HepG2 (cell line): ENCODE data around the gene RFX2. TPM values are rescaled to one million over a fixed set of nuclear protein-coding genes. Genes with fewer than 3 reads are reported as not detected.

Experiments used
- ATAC-seq: fragments of 200-7000 bp; cut with Tn5 transposase; 3 replicates; pipeline ENCODE4 v1.9.1; 2020; ENCODE audit warnings: mild to moderate bottlenecking, moderate library complexity
- BruUV-seq: library from RNA; stranded (reverse); fragments of 400-500 nt; replicated peaks from 2 replicates; lab custom pipeline; 2021; lab: Mats Ljungman, UMichigan
- CTCF ChIA-PET: fragments of 300-600 bp; formaldehyde crosslinking; extraction: SDS; loops from one replicate; lab custom pipeline; 2021; ENCODE audit warnings: low total read pairs, inconsistent platforms, low intra/inter-chr PET ratio; lab: Yijun Ruan, JAX
- POLR2A ChIA-PET: fragments of 350-600 bp; sonication (Branson Sonifier 250); formaldehyde crosslinking; loops from one replicate; lab custom pipeline; 2020; ENCODE audit warnings: antibody characterized with exemption, inconsistent platforms; lab: Yijun Ruan, JAX
- DNase-seq: peaks from one replicate; pipeline ENCODE4 v3.0.0-alpha.2; 2015; ENCODE audit warnings: low spot score
- FAIRE-seq: peaks from 3 replicates; lab custom pipeline; 2011; peaks lifted over from hg19 to GRCh38; lab: Jason Lieb, UNC
- H2AFZ ChIP-seq: one replicate; pipeline ENCODE4 v1.6.1; 2011; ENCODE audit warnings: low read length, inconsistent platforms
- H3K27ac ChIP-seq: fragments of 300-600 bp; 3 replicates; pipeline ENCODE4 v1.8.0; 2011; ENCODE audit warnings: mixed run types, mild to moderate bottlenecking, mixed read lengths, low read length, inconsistent platforms; ENCODE audit not compliant: insufficient read depth; ENCODE audit errors: extremely low read length
- H3K27me3 ChIP-seq, 2 experiments: fragments of 200-600 bp in 1 of 2; 2 replicates in 1 of 2; 3 replicates in 1 of 2; pipeline versions ENCODE4 v1.6.0 to v1.8.0; 2011; ENCODE audit warnings: low read length in 2 of 2, mild to moderate bottlenecking in 2 of 2, moderate library complexity in 2 of 2, inconsistent platforms in 1 of 2; ENCODE audit not compliant: insufficient read depth in 2 of 2, control insufficient read depth in 1 of 2
- H3K36me3 ChIP-seq, 2 experiments: fragments of 200-600 bp in 1 of 2; replicated peaks in 1 of 2; 2 replicates in 1 of 2; 3 replicates in 1 of 2; pipeline versions ENCODE4 v1.5.1 to v1.8.0; 2011; ENCODE audit warnings: low read length in 2 of 2, inconsistent platforms in 1 of 2; ENCODE audit not compliant: insufficient read depth in 2 of 2, control insufficient read depth in 1 of 2
- H3K4me1 ChIP-seq: 2 replicates; pipeline ENCODE4 v1.5.1; 2012; ENCODE audit warnings: low read length, inconsistent platforms; ENCODE audit not compliant: insufficient read depth
- H3K4me2 ChIP-seq: 2 replicates; pipeline ENCODE4 v1.6.0; 2011; ENCODE audit warnings: low read depth, low read length, inconsistent platforms
- H3K4me3 ChIP-seq, 3 experiments: fragments of 200-600 bp in 1 of 3; sonication (generic), shearing (Covaris generic) in 1 of 3; replicated peaks in 1 of 3; 2 replicates each; pipeline ENCODE4 v1.5.1; 2011 to 2016; ENCODE audit warnings: low read length in 3 of 3, inconsistent platforms in 2 of 3, low read depth in 2 of 3, mild to moderate bottlenecking in 2 of 3, control low read depth in 1 of 3, mixed read lengths in 1 of 3; ENCODE audit not compliant: insufficient read depth in 1 of 3
- H3K79me2 ChIP-seq: one replicate; pipeline ENCODE4 v1.6.1; 2011; ENCODE audit warnings: low read length, inconsistent platforms; ENCODE audit not compliant: insufficient read depth
- H3K9ac ChIP-seq: 2 replicates; pipeline ENCODE4 v1.6.0; 2011; ENCODE audit warnings: mild to moderate bottlenecking, low read depth, low read length, inconsistent platforms; ENCODE audit not compliant: insufficient read depth
- H3K9me3 ChIP-seq: 2 replicates; pipeline ENCODE4 v1.5.1; 2012; ENCODE audit warnings: mild to moderate bottlenecking, low read length
- H4K20me1 ChIP-seq: 2 replicates; pipeline ENCODE4 v1.6.0; 2011; ENCODE audit warnings: inconsistent platforms, mild to moderate bottlenecking, low read length, moderate library complexity; ENCODE audit not compliant: insufficient read depth
- ATF7 ChIP-seq, 2 experiments: fragments of 450-650 bp in 1 of 2; sonication (generic) in 1 of 2; formaldehyde crosslinking in 1 of 2; IDR thresholded peaks; 2 replicates each; pipeline versions ENCODE4 v1.4.0 to v1.6.1; 2016 to 2020; ENCODE audit warnings: antibody characterized with exemption in 1 of 2, mild to moderate bottlenecking in 1 of 2, missing genetic modification reagents in 1 of 2
- FOXO1 ChIP-seq: sonication (generic); formaldehyde crosslinking; IDR thresholded peaks from 2 replicates; pipeline ENCODE4 v1.4.0; 2020; ENCODE audit warnings: missing genetic modification reagents
- TRIM24 ChIP-seq: sonication (generic); formaldehyde crosslinking; IDR thresholded peaks from 2 replicates; pipeline ENCODE4 v1.8.0; 2022; ENCODE audit warnings: mild to moderate bottlenecking, missing genetic modification reagents
- WGBS: methylation state at CpG from one replicate; pipeline ENCODE4 v1.1.6; 2017; ENCODE audit warnings: low lambda C conversion rate; 5-methylcytosine and 5-hydroxymethylcytosine counted together
- in situ Hi-C: cut with HindIII; loops from 2 replicates; pipeline ENCODE4 v1.10.0; 2017; ENCODE audit warnings: low pct_unique_long_range_greater_than_20kb; ENCODE audit not compliant: extremely low pct_ligation_motif_present
- intact Hi-C: fragments of 100-400 bp; cut with micrococcal nuclease; formaldehyde crosslinking; loops from one replicate; pipeline ENCODE4 v1.10.0; 2022; ENCODE audit not compliant: unreplicated experiment
- polyA plus RNA-seq, 8 experiments: library from polyadenylated mRNA; depleted of rRNA in 3 of 8; stranded (reverse) in 7 of 8; unstranded in 1 of 8; fragments of >200 nt; fragmentation: Illumina TruSeq in 4 of 8; extraction: Trizol in 4 of 8; gene quantifications; 2 replicates each; pipeline versions ENCODE4 v1.2.1 to v1.2.3, GENCODE V29; 2011 to 2016; ENCODE audit warnings: low read depth in 4 of 8, missing spikeins in 1 of 8, mixed read lengths in 1 of 8; ENCODE audit not compliant: insufficient read depth in 1 of 8
- total RNA-seq, 5 experiments: library from RNA; depleted of rRNA; stranded (reverse); fragments of >200 nt; fragmentation: Illumina TruSeq; extraction: Trizol; gene quantifications; 2 replicates each; pipeline ENCODE4 v1.2.3, GENCODE V29; 2016; ENCODE audit warnings: low read depth in 1 of 5
- TF ChIP-seq, protein P1 (sequence below), 2 experiments: fragments of 450-650 bp in 1 of 2; sonication (generic) in 1 of 2; formaldehyde crosslinking in 1 of 2; IDR thresholded peaks; 2 replicates each; pipeline versions ENCODE4 v1.6.1 to v1.8.0; 2016 to 2022; ENCODE audit warnings: antibody characterized with exemption in 1 of 2, mild to moderate bottlenecking in 1 of 2, missing genetic modification reagents in 1 of 2

RFX2 gene
- total and polyA plus RNA-seq, 2 of the 13 experiments (the other 11 are each of a cell fraction or from before 2014, with no cell fraction given): 2.8 to 3.3 TPM

DNA sequence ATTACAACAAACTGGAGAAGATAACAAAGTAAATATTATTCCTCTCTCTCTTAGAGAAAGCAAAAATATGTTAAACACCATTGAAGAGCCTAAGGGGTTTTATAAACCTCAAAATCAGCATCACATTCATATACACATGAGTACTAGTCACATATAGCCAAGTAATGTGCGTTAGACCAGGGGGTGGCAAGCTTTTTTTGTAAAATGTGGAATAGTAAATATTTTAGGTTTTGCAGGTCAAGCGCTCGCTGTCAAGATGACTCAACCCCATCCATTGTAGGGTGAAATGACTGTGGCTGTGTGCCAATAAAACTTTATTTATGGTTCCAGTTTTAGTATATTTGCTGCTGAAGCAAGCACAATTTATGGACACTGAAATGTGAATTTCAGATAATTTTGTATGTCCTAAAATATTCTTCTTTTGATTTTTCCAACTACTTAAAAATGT is 21.7 kb downstream of the RFX2 start:
- H3K4me1 ChIP-seq: peaks cover 45% of the 10 kb centered on the region
- FAIRE-seq: no peak
- CTCF ChIA-PET: no interaction called here
- in situ Hi-C loops (no loop called here), intact Hi-C loops (no loop called here)
- BruUV-seq: no TSS peak
- ATAC-seq: no peak
- no peak overlapping the region for H2AFZ ChIP-seq
- H3K9me3 ChIP-seq: no peaks in the 10 kb centered on the region
- DNase-seq: no peak
- H3K27ac ChIP-seq: no peak overlapping the region
- H3K4me3 ChIP-seq: no peak overlapping the region
- peaks cover 0 to 5% of the 10 kb centered on the region in 2 experiments; a peak in 2 of 5 replicates for H3K27me3 ChIP-seq
- H3K9ac ChIP-seq: no peak overlapping the region
- H4K20me1 ChIP-seq: no peaks in the 10 kb centered on the region
- H3K4me2 ChIP-seq: no peak overlapping the region; the same call in 1 of the 2 replicates
- H3K36me3 ChIP-seq: no peaks in the 10 kb centered on the region
- TF ChIP-seq ATF7 (IDR thresholded peaks at IDR 0.05) (no peak), ATF7 (CRISPR knock-in tag; IDR thresholded peaks at IDR 0.05) (no peak), TRIM24 (CRISPR knock-in tag) (no peak), FOXO1 (CRISPR knock-in tag) (no peak)
- TF ChIP-seq, protein P1, sequence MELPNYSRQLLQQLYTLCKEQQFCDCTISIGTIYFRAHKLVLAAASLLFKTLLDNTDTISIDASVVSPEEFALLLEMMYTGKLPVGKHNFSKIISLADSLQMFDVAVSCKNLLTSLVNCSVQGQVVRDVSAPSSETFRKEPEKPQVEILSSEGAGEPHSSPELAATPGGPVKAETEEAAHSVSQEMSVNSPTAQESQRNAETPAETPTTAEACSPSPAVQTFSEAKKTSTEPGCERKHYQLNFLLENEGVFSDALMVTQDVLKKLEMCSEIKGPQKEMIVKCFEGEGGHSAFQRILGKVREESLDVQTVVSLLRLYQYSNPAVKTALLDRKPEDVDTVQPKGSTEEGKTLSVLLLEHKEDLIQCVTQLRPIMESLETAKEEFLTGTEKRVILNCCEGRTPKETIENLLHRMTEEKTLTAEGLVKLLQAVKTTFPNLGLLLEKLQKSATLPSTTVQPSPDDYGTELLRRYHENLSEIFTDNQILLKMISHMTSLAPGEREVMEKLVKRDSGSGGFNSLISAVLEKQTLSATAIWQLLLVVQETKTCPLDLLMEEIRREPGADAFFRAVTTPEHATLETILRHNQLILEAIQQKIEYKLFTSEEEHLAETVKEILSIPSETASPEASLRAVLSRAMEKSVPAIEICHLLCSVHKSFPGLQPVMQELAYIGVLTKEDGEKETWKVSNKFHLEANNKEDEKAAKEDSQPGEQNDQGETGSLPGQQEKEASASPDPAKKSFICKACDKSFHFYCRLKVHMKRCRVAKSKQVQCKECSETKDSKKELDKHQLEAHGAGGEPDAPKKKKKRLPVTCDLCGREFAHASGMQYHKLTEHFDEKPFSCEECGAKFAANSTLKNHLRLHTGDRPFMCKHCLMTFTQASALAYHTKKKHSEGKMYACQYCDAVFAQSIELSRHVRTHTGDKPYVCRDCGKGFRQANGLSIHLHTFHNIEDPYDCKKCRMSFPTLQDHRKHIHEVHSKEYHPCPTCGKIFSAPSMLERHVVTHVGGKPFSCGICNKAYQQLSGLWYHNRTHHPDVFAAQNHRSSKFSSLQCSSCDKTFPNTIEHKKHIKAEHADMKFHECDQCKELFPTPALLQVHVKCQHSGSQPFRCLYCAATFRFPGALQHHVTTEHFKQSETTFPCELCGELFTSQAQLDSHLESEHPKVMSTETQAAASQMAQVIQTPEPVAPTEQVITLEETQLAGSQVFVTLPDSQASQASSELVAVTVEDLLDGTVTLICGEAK (IDR thresholded peaks at IDR 0.05): peak; percentile 57
- TF ChIP-seq, protein P1 (CRISPR knock-in tag; IDR thresholded peaks at IDR 0.05): peak; percentile 86
- no peaks in the 10 kb centered on the region for H3K79me2 ChIP-seq
- 60% methylated on average over 3 of the region's 3 CpGs for WGBS
- POLR2A ChIA-PET: no interaction called here
